Right ventricle myocardium superior (tissue), 1 donor: ENCODE results near the gene TCEA2. TPM values are rescaled to one million over a fixed set of nuclear protein-coding genes. Genes with fewer than 3 reads are reported as not detected.
"Not testable (repeated sequence)": the region's sequence is repeated elsewhere in the genome, so short reads cannot be mapped to it uniquely, and the experiment has no call there.

Experiments used
- ATAC-seq: fragments of 200-7000 bp; cut with Tn5 transposase; one replicate; pipeline ENCODE4 v1.9.1; 2020; ENCODE audit warnings: mild to moderate bottlenecking; ENCODE audit not compliant: poor library complexity
- DNase-seq: peaks from one replicate; pipeline ENCODE4 v3.0.0-alpha.2; 2020
- intact Hi-C: fragments of 100-400 bp; cut with DNase I; formaldehyde crosslinking; loops from one replicate; pipeline ENCODE4 v1.11.2; 2022
- total RNA-seq: library from RNA; stranded (reverse); fragmentation: NEBNext Ultra II Directional; extraction: Animal tissue kit (Norgen Biotek cat#: 25700); gene quantifications from one replicate; pipeline ENCODE4 v1.2.1, GENCODE V29; 2021
- donor health status: DM: no; HTN: yes; CAD: no; lungs with severe emphysema.

Gene TCEA2
- total RNA-seq, 1 donor from 2014 or later: 34.6 TPM

- DNase-seq (no peak), ATAC-seq (no peak)
- intact Hi-C loops: no loop called here
These were observed 19.2 kb downstream of the TCEA2 start for GRCh38 chr20:64082126-64082731.

DNA sequence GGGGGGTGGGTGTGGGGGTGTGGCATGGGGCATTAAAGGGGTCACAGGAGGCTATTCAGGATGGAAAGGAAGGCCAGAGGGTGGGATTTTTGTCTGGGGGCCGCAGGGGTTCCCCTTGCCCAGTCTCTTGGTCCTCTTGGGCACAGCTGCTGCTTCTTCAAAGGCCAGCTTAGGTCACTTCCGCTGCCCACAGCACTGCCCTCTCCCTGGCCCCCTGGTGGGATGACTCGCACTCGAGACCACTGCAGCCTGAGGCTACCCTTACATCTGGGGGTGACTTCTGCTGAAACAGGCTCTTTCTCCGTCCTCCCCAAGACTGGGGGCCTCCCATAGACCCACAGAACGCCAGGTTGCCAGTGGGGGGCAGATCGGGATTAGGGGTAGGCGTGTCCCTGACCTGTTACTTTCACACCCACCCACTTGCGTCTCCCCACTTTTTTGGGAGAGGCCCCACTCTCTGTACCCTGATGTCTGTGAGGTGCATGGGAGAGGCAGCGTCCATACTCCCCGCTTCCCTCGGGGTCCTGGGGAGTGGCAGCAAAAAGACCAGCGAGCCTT lies 19.9 kb downstream of the TCEA2 start:
- DNase-seq (no peak), ATAC-seq (no peak)
- intact Hi-C loops: no loop called here

DNA sequence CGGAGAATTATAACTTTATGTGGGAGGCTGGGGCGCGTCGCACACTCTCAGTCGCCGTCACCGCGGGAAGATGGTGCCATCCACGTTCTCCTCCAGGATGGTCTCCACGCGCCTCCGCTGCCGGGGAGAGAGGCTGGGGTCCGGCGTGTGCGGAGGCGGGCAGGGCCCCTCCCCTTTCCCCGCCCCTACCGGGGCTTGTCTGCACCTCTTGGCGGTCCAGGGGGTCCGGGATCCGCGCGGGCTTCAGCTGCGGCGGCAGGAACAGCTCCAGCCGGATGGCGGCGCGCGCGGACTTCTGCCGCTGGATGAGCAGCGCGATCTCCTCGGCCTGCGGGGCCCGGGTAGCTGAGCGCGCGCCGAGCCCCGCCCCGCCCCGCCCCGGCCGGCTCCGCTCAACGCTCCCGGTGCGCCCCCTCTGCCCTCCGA lies 20.4 kb downstream of the TCEA2 start:
- ATAC-seq (peak; percentile 71), DNase-seq (peak; percentile 90)
- intact Hi-C loops: no loop called here

DNA sequence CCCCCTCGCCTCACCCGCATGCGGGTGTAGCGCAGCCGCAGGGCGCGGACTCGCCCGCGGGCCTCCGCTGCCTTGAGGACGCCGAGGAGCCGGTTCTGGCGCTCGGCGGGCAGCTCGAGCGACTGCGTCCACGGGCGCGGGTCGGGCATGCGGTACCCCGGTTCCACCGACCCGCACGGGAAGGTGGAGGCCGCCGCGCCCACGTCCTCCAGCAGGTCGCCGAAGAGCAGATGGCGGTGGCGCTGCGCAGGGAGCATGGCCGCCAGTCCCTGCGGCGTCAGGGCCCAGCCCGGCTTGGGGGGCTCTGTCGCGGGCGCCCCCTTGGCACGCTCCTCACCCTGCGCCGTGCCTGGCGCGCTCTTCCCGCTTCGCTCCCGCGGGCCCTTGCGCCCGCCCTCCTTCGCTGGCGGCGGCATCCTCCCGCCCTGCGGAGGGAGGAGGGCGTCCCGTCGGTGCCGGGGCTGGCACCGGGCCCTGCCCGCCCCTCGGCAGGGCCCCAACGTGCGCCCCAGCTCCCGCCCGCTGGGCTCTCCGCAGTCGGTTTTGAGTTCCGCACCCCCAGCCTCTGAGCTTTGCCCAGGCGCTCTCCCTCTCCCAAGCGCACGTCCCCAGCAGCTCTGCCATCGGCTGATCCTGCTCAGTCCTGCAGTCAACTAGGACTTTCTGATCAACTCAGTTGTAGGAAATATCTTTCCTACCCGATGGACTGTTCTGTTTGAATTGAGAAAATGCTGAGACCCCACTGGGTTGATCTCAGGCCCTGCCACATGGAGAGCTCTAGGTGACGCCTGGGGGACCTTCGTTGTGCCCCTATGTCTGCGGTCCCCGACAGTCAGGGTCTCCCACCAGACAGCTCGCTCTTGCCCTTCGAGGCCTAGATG lies 21.0 kb downstream of the TCEA2 start, which contains the start of gene LKAAEAR1:
LKAAEAR1 (minus strand) TSS at position 595 of the 881 bp plus-strand sequence; CDS start at position 416, 179 bp downstream.
- ATAC-seq (no peak), DNase-seq (no peak)
- intact Hi-C loops: no loop called here

DNA sequence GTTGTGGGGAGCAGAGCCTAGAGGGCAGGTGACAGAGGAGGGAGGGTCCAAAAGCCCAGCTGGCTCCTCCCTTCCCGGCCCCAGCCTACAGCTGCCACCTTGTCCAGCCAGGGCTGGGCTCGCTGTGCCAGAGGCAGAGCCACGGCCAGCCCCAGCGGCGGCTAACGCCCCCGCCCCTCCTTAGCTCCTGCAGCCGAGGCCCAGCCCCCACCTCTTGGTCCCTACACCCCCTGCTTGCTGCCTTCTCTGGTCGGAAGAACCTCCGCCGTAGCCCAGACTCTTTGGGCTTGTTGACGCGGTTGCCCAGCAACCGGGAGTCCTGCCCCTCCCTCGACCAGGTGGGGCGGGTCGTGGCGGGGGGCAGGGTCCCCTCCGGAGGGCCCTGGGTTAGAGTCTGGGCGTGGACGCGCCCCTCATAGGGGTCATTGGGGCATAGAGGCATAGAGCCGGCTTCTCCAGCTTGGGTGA lies 21.7 kb downstream of the TCEA2 start:
- DNase-seq (no peak), ATAC-seq (no peak)
- intact Hi-C loops: no loop called here

GRCh38 chr20:64086801-64087200 lies 23.8 kb downstream of the TCEA2 start:
- DNase-seq (no peak), ATAC-seq (no peak)
- intact Hi-C loops: no loop called here

- DNase-seq, intact Hi-C loops, ATAC-seq: not testable (repeated sequence)
These were observed 24.3 kb downstream of the TCEA2 start for GRCh38 chr20:64087226-64087825.

DNA sequence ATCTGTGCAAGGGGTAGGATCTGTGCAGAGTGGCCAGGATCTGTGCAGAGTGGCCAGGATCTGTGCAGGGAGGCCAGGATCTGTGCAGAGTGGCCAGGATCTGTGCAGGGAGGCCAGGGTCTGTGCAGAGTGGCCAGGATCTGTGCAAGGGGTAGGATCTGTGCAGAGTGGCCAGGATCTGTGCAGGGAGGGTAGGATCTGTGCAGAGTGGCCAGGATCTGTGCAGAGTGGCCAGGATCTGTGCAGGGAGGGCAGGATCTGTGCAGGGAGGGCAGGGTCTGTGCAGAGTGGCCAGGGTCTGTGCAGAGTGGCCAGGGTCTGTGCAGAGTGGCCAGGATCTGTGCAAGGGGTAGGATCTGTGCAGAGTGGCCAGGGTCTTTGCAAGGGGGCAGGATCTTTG lies 25.6 kb downstream of the TCEA2 start:
- intact Hi-C loops, DNase-seq, ATAC-seq: not testable (repeated sequence)

DNA sequence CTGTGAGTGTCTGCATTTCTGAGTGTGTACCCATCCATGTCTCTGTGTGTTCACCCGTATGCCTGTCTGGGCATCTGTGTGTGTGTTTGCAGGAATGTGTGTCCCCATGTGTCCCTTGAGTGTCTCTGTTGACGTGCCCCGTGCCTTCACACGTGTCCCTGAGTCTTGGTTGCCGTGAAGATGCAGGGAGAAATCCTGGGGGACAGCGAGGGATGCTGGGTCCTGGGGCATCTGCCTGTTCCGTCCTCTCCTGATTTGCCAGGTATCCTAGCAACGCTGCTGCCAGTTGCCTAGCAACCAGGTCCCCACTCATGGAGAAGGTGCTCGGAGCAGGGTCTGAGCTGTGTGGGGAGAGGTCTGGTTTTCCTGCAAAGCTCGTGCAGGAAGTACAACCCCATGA lies 27.2 kb downstream of the TCEA2 start:
- intact Hi-C loops: no loop called here
- DNase-seq: no peak
- ATAC-seq: no peak

DNA sequence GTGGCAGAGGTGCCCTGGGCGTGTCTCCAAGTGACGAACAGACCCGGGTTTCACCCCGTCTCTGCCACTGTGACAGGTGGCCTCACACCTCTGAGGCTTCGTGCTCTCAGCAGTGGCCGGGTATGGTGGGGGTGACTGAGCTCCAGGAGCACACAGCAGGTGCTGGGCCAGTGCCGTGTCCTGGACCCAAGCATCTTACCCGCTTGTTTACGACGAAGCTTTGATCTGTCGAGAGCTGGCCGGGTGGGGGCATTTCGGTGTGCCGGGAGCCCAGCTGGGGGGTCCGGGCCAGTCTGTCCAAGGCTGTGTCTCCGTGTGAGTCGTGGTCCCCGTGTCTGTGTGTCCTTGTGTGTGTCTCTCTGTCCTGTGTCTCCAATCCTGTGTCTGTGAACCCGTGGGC lies 28.3 kb downstream of the TCEA2 start:
- intact Hi-C loops: no loop called here

GRCh38 chr20:64091770-64092169 lies 28.8 kb downstream of the TCEA2 start:
- ATAC-seq: no peak
- no peak for DNase-seq
- intact Hi-C loops: no loop called here

More for the DNA sequence above, 28.3 kb downstream of the TCEA2 start:
- no peak for ATAC-seq
- no peak for DNase-seq

DNA sequence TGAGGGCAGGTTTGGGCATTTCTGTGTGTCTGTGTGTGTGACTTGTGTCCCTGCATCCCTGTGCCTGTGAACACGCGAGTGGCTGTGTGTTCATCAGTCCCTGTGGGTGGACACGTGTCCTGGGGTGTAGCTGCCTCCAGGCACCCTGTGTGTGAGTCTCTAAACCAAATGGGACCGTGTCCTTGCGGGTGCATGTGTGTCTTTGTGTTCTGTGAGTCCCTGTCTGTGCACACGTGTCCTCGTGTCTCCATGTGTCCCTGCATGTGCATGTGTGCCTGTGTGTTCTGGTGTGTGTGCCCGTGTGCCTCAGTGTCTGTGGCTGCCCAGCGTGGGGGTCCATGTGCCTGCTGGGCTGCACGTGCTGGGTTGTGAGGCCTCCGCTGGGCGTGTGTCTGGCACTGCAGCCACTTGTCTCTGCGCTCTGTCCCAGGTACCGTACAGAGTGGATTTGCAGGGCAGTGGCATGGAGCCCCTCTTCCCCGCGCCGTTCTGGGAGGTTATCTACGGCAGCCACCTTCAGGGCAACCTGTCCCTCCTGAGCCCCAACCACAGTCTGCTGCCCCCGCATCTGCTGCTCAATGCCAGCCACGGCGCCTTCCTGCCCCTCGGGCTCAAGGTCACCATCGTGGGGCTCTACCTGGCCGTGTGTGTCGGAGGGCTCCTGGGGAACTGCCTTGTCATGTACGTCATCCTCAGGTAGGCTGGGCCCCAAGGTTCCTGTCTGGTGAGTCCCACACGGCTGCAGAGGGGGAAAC lies 29.4 kb downstream of the TCEA2 start:
- DNase-seq (no peak), ATAC-seq (no peak)
- intact Hi-C loops: no loop called here

DNA sequence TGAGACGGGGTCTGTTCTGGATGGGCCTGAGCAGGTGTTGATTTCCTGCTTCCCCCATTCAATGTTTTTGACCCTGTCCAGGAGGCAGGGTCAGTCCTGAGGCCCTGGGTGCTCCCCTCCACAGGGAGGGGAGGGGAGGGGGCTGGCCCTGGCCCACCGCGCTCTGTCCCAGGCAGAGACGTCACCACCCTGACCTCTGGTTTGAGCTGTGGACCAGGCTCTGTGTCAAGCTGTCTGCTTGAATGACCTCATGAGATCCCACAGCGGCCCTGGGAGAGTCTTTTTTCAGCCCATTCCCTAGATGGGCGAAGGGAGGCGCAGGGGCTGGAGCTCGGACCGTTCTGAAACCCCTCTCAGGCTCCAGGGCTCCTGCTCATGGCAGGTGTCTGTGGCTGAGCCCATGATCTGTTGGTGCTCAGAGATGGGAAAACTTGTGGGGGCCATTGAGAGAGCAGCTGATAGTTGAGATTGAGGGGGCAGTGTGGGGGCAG lies 30.1 kb downstream of the TCEA2 start:
- ATAC-seq (no peak), DNase-seq (no peak)
- intact Hi-C loops: no loop called here

GRCh38 chr20:64095455-64095854 lies 32.5 kb downstream of the TCEA2 start:
- DNase-seq (no peak), ATAC-seq (no peak)
- intact Hi-C loops: no loop called here

- intact Hi-C loops: no loop called here
- DNase-seq: no peak
- ATAC-seq: no peak
These were observed 32.9 kb downstream of the TCEA2 start for GRCh38 chr20:64095927-64096326.

GRCh38 chr20:64096535-64096934 lies 33.5 kb downstream of the TCEA2 start:
- DNase-seq (no peak), ATAC-seq (no peak)
- intact Hi-C loops: no loop called here

DNA sequence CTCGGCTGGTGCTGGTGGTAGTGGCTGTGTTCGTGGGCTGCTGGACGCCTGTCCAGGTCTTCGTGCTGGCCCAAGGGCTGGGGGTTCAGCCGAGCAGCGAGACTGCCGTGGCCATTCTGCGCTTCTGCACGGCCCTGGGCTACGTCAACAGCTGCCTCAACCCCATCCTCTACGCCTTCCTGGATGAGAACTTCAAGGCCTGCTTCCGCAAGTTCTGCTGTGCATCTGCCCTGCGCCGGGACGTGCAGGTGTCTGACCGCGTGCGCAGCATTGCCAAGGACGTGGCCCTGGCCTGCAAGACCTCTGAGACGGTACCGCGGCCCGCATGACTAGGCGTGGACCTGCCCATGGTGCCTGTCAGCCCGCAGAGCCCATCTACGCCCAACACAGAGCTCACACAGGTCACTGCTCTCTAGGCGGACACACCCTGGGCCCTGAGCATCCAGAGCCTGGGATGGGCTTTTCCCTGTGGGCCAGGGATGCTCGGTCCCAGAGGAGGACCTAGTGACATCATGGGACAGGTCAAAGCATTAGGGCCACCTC lies 35.5 kb downstream of the TCEA2 start:
- no peak for DNase-seq
- intact Hi-C loops: no loop called here
- ATAC-seq: no peak

DNA sequence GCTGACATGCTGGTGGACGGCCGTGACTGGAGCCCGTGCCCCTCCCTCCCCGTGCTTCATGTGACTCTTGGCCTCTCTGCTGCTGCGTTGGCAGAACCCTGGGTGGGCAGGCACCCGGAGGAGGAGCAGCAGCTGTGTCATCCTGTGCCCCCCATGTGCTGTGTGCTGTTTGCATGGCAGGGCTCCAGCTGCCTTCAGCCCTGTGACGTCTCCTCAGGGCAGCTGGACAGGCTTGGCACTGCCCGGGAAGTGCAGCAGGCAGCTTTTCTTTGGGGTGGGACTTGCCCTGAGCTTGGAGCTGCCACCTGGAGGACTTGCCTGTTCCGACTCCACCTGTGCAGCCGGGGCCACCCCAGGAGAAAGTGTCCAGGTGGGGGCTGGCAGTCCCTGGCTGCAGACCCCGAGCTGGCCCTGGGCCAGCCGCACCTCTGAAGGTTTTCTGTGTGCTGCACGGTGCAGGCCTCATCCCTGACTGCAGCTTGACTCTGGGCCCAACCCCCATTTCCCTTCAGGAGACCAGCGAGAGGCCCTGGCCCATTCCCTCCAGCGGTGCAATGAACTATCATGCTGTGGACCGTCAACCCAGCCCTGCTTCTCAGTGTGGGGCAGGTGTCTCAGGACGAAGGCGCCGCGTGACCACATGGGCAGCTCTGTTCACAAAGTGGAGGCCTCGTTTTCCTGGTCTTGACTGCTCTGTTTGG lies 36.2 kb downstream of the TCEA2 start:
- no peak for ATAC-seq
- peak; percentile 22 for DNase-seq
- intact Hi-C loops: no loop called here
